H9 (cell line): ENCODE data around the gene ZNF346. TPM values are rescaled to one million over a fixed set of nuclear protein-coding genes. Genes with fewer than 3 reads are reported as not detected.

Experiments
- DNase-seq: peaks from one replicate; pipeline ENCODE4 v3.0.0-alpha.2; 2017
- H2AFZ ChIP-seq: one replicate; pipeline ENCODE4 v1.6.1; 2013; ENCODE audit warnings: mild to moderate bottlenecking, low read length, control low read depth, moderate library complexity
- H2AK5ac ChIP-seq: 2 replicates; pipeline ENCODE4 v1.6.1; 2013; ENCODE audit warnings: low read length, control low read depth, mixed read lengths; ENCODE audit not compliant: insufficient read length
- H2BK120ac ChIP-seq: one replicate; pipeline ENCODE4 v1.6.1; 2013; ENCODE audit warnings: low read depth, mild to moderate bottlenecking, low read length, control low read depth, inconsistent platforms; ENCODE audit not compliant: poor library complexity, severe bottlenecking
- H2BK12ac ChIP-seq: 2 replicates; pipeline ENCODE4 v1.6.1; 2013; ENCODE audit warnings: low read length, control low read depth, mixed read lengths, low read depth; ENCODE audit not compliant: insufficient read length
- H2BK15ac ChIP-seq: 2 replicates; pipeline ENCODE4 v1.6.1; 2013; ENCODE audit warnings: low read depth, low read length, control low read depth
- H2BK20ac ChIP-seq: one replicate; pipeline ENCODE4 v1.6.1; 2013; ENCODE audit warnings: low read depth, mild to moderate bottlenecking, low read length, control low read depth, inconsistent platforms; ENCODE audit not compliant: poor library complexity, severe bottlenecking
- H2BK5ac ChIP-seq: 2 replicates; pipeline ENCODE4 v1.6.1; 2013; ENCODE audit warnings: low read length, control low read depth, mixed read lengths; ENCODE audit not compliant: insufficient read length
- H3K14ac ChIP-seq: 2 replicates; pipeline ENCODE4 v1.6.1; 2013; ENCODE audit warnings: low read length, control low read depth; ENCODE audit not compliant: insufficient read depth
- H3K18ac ChIP-seq: 2 replicates; pipeline ENCODE4 v1.6.1; 2013; ENCODE audit warnings: low read depth, mild to moderate bottlenecking, mixed read lengths, low read length, control low read depth; ENCODE audit not compliant: insufficient read length
- H3K23ac ChIP-seq: 2 replicates; pipeline ENCODE4 v1.6.1; 2013; ENCODE audit warnings: low read length, control low read depth, mixed read lengths, low read depth; ENCODE audit not compliant: insufficient read length
- H3K23me2 ChIP-seq: 2 replicates; pipeline ENCODE4 v1.6.1; 2013; ENCODE audit warnings: low read depth, mild to moderate bottlenecking, mixed read lengths, low read length, control low read depth; ENCODE audit not compliant: insufficient read length, poor library complexity, severe bottlenecking
- H3K27ac ChIP-seq: 2 replicates; pipeline ENCODE4 v1.5.1; 2013; ENCODE audit warnings: low read length, control low read depth, mixed read lengths, low read depth; ENCODE audit not compliant: insufficient read length
- H3K27me3 ChIP-seq: 2 replicates; pipeline ENCODE4 v1.6.1; 2013; ENCODE audit warnings: low read length, control low read depth, inconsistent platforms; ENCODE audit not compliant: insufficient read depth
- H3K4ac ChIP-seq: 2 replicates; pipeline ENCODE4 v1.6.1; 2013; ENCODE audit warnings: low read depth, mild to moderate bottlenecking, control low read depth, inconsistent platforms, low read length, moderate library complexity
- H3K4me1 ChIP-seq: 2 replicates; pipeline ENCODE4 v1.6.1; 2013; ENCODE audit warnings: low read length, control low read depth, inconsistent platforms; ENCODE audit not compliant: insufficient read depth
- H3K4me2 ChIP-seq: 2 replicates; pipeline ENCODE4 v1.6.1; 2013; ENCODE audit warnings: low read length, control low read depth, mixed read lengths; ENCODE audit not compliant: insufficient read length, insufficient read depth
- H3K56ac ChIP-seq: 2 replicates; pipeline ENCODE4 v1.6.1; 2013; ENCODE audit warnings: low read depth, mild to moderate bottlenecking, mixed read lengths, low read length, control low read depth; ENCODE audit not compliant: insufficient read length
- H3K79me1 ChIP-seq: 2 replicates; pipeline ENCODE4 v1.6.1; 2013; ENCODE audit warnings: low read depth, mild to moderate bottlenecking, moderate library complexity, low read length, control low read depth, inconsistent platforms; ENCODE audit not compliant: insufficient read depth, poor library complexity, severe bottlenecking
- H3K79me2 ChIP-seq: 2 replicates; pipeline ENCODE4 v1.6.1; 2013; ENCODE audit warnings: low read length, control low read depth, inconsistent platforms; ENCODE audit not compliant: insufficient read depth
- H3K9ac ChIP-seq: 2 replicates; pipeline ENCODE4 v1.6.1; 2013; ENCODE audit warnings: low read length, control low read depth, mixed read lengths; ENCODE audit not compliant: insufficient read length; ENCODE audit errors: extremely low read depth
- H3K9me3 ChIP-seq: one replicate; pipeline ENCODE4 v1.6.1; 2013; ENCODE audit warnings: low read depth, low read length, inconsistent platforms; ENCODE audit not compliant: control insufficient read depth
- H3T11ph ChIP-seq: one replicate; pipeline ENCODE4 v1.6.1; 2013; ENCODE audit warnings: mild to moderate bottlenecking, low read length, control low read depth, inconsistent platforms
- H4K20me1 ChIP-seq: one replicate; pipeline ENCODE4 v1.6.1; 2013; ENCODE audit not compliant: control insufficient read depth, insufficient read length, insufficient read depth
- H4K5ac ChIP-seq: 2 replicates; pipeline ENCODE4 v1.6.1; 2013; ENCODE audit warnings: low read depth, mild to moderate bottlenecking, mixed read lengths, low read length, control low read depth; ENCODE audit not compliant: insufficient read length
- H4K8ac ChIP-seq: replicated peaks from 2 replicates; pipeline ENCODE4 v1.6.1; 2013; ENCODE audit warnings: low read length, control low read depth, mixed read lengths, low read depth; ENCODE audit not compliant: insufficient read length
- H4K91ac ChIP-seq: 2 replicates; pipeline ENCODE4 v1.6.1; 2013; ENCODE audit warnings: low read depth, mild to moderate bottlenecking, moderate library complexity, mixed read lengths, low read length, control low read depth; ENCODE audit not compliant: insufficient read length
- H3K27ac Mint-ChIP-seq, 3 experiments: 2 replicates in 2 of 3; 3 replicates in 1 of 3; pipeline ENCODE4 v1.8.0; 2020 to 2021; ENCODE audit warnings: mixed read lengths in 3 of 3, mild to moderate bottlenecking in 1 of 3, moderate library complexity in 1 of 3
- H3K27me3 Mint-ChIP-seq: 2 replicates; pipeline ENCODE4 v1.8.0; 2021; ENCODE audit warnings: low read depth, mild to moderate bottlenecking, moderate library complexity, mixed read lengths
- H3K36me3 Mint-ChIP-seq, 3 experiments: 2 replicates in 2 of 3; 3 replicates in 1 of 3; pipeline ENCODE4 v1.8.0; 2020 to 2021; ENCODE audit warnings: low read depth in 3 of 3, mixed read lengths in 3 of 3; ENCODE audit not compliant: insufficient read depth in 1 of 3
- H3K4me1 Mint-ChIP-seq, 2 experiments: 2 replicates each; pipeline ENCODE4 v1.8.0; 2020; ENCODE audit warnings: mixed read lengths in 2 of 2
- H3K4me3 Mint-ChIP-seq, 2 experiments: 2 replicates in 1 of 2; 3 replicates in 1 of 2; pipeline ENCODE4 v1.8.0; 2020 to 2021; ENCODE audit warnings: mild to moderate bottlenecking in 2 of 2, mixed read lengths in 2 of 2, moderate library complexity in 1 of 2
- H3K9me3 Mint-ChIP-seq, 2 experiments: 2 replicates in 1 of 2; 3 replicates in 1 of 2; pipeline ENCODE4 v1.8.0; 2020; ENCODE audit warnings: mild to moderate bottlenecking in 2 of 2, mixed read lengths in 2 of 2, moderate library complexity in 1 of 2
- WGBS: extraction: QIAGEN DNeasy Blood & Tissue Kit; methylation state at CpG from one replicate; pipeline ENCODE4 v1.1.7; 2013; ENCODE audit warnings: missing lambda C conversion rate, low lambda C conversion rate, mixed read lengths; ENCODE audit not compliant: insufficient read length; ENCODE audit errors: extremely low coverage; 5-methylcytosine and 5-hydroxymethylcytosine counted together
- total RNA-seq: library from RNA; stranded (reverse); gene quantifications from 2 replicates; pipeline ENCODE4 v1.2.1, GENCODE V29; 2021
- TF ChIP-seq, protein P1 (sequence below): fragments of 200-600 bp; sonication (generic); conservative IDR thresholded peaks from 3 replicates; pipeline ENCODE4 v1.8.0; 2021; ENCODE audit warnings: antibody characterized with exemption, mild to moderate bottlenecking

ZNF346 gene
- total RNA-seq, 1 experiment from 2014 or later = 22.7 TPM

DNA sequence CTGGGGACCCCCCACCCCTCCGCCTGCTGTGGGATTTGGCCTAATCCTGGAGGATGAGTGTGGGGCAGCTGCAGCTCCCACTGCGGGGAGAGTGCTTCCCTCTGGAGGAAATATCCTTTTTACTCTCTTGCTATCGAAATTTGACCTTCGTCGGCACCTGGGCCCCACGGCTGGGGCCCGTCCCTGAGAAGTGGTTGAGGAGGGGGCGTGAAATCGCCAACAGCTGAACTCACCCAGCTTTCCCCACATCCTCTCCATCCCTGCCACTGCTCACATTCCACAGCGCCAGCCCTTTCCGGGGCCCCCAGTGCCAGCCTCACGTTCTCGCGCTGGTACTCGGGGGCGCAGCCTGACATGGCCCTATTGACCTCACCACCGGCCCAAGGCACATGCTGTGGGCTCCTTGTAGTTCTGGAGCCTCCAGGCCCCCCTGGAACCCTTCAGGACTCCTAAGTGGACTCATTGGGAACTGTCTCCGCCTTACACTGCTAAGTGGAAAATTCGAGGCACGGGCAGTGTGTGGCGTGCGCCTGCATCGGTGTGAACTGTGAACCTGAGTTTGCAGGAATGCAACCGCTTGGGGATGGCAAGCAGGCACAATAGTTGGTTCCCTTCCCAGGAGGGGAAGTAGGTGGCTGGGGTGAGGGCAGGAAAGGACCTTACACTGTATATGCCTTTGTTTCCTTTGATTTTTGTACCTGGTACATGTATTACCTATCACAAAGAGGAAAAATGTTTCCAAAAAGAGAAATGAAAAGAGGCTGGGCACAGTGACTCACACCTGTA lies 83.4 kb downstream of the ZNF346 start:
- H3T11ph ChIP-seq = no peak overlapping the region
- H3K56ac ChIP-seq = no peak overlapping the region
- H3K4ac ChIP-seq = no peak overlapping the region
- no peak overlapping the region for H3K14ac ChIP-seq
- H3K79me1 ChIP-seq = no peaks in the 10 kb centered on the region
- no peak overlapping the region for H3K27ac ChIP-seq
- no peak overlapping the region for H3K4me3 Mint-ChIP-seq
- no peak overlapping the region for H3K23ac ChIP-seq
- H3K9ac ChIP-seq = no peak overlapping the region
- H2BK5ac ChIP-seq = no peak overlapping the region
- no peaks in the 10 kb centered on the region for H3K9me3 ChIP-seq
- no peak overlapping the region for H2BK120ac ChIP-seq
- H3K4me1 Mint-ChIP-seq = peaks cover 7 to 8% of the 10 kb centered on the region in 2 experiments
- DNase-seq = no peak
- no peaks in the 10 kb centered on the region for H3K4me1 ChIP-seq
- no peak overlapping the region for H4K5ac ChIP-seq
- H3K36me3 Mint-ChIP-seq = no peaks in the 10 kb centered on the region
- no peak overlapping the region for H4K8ac ChIP-seq
- H4K20me1 ChIP-seq = no peaks in the 10 kb centered on the region
- peaks cover 1% of the 10 kb centered on the region; the same call in 1 of the 2 replicates for H3K27me3 Mint-ChIP-seq
- no peak overlapping the region for H3K4me2 ChIP-seq
- no peak overlapping the region for H3K27ac Mint-ChIP-seq
- no peak overlapping the region for H3K18ac ChIP-seq
- no CpG with 5 or more reads among the region's 24 CpGs for WGBS
- TF ChIP-seq, protein P1, sequence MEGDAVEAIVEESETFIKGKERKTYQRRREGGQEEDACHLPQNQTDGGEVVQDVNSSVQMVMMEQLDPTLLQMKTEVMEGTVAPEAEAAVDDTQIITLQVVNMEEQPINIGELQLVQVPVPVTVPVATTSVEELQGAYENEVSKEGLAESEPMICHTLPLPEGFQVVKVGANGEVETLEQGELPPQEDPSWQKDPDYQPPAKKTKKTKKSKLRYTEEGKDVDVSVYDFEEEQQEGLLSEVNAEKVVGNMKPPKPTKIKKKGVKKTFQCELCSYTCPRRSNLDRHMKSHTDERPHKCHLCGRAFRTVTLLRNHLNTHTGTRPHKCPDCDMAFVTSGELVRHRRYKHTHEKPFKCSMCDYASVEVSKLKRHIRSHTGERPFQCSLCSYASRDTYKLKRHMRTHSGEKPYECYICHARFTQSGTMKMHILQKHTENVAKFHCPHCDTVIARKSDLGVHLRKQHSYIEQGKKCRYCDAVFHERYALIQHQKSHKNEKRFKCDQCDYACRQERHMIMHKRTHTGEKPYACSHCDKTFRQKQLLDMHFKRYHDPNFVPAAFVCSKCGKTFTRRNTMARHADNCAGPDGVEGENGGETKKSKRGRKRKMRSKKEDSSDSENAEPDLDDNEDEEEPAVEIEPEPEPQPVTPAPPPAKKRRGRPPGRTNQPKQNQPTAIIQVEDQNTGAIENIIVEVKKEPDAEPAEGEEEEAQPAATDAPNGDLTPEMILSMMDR = no peak
- no peak overlapping the region for H2AK5ac ChIP-seq
- no peak overlapping the region for H2AFZ ChIP-seq
- no peak overlapping the region for H2BK20ac ChIP-seq
- H3K23me2 ChIP-seq = no peaks in the 10 kb centered on the region
- H3K27me3 ChIP-seq = no peaks in the 10 kb centered on the region
- H2BK12ac ChIP-seq = no peak overlapping the region
- H2BK15ac ChIP-seq = no peak overlapping the region
- H3K79me2 ChIP-seq = no peaks in the 10 kb centered on the region
- no peaks in the 10 kb centered on the region for H3K9me3 Mint-ChIP-seq
- no peak overlapping the region for H4K91ac ChIP-seq
